Transverse colon (tissue), 4 donors: ENCODE measurements around the gene MEGF9.

Experiments used
- CTCF ChIP-seq, 5 experiments: fragments of 200-600 bp in 3 of 5; fragments of 450-650 bp in 2 of 5; sonication (generic) in 3 of 5; IDR thresholded peaks; 1 replicate in 2 of 5; 2 replicates in 3 of 5; pipeline ENCODE4 v1.5.1; 2016 to 2017; ENCODE audit warnings: antibody characterized with exemption in 5 of 5, inconsistent platforms in 3 of 5, mild to moderate bottlenecking in 2 of 5, moderate library complexity in 1 of 5
- POLR2A ChIP-seq: fragments of 450-650 bp; IDR thresholded peaks from one replicate; pipeline ENCODE4 v1.6.1; 2016; ENCODE audit warnings: antibody characterized with exemption, mild to moderate bottlenecking, moderate library complexity
- POLR2AphosphoS5 ChIP-seq, 3 donors: sonication (generic); formaldehyde crosslinking; IDR thresholded peaks; one replicate each; pipeline ENCODE4 v1.6.1; 2016; ENCODE audit warnings: antibody characterized with exemption in 3 of 3

- TF ChIP-seq POLR2AphosphoS5 (IDR thresholded peaks at IDR 0.05) (no peak), CTCF (IDR thresholded peaks at IDR 0.05) (no peak), POLR2A (no peak)
Observed at GRCh38 chr9:120652934-120653333, 61.3 kb downstream of the MEGF9 start.
